Suprapubic skin (tissue), 4 donors: ENCODE results near the gene CELSR1. TPM values are rescaled to one million over a fixed set of nuclear protein-coding genes. Genes with fewer than 3 reads are reported as not detected.

Source experiments
- DNase-seq, 2 donors: peaks; one replicate each; pipeline ENCODE4 v3.0.0-alpha.2; 2019; ENCODE audit warnings: low spot score in 2 of 2
- H3K27ac ChIP-seq: fragments of 200-600 bp; sonication (generic); one replicate; pipeline ENCODE4 v1.5.1; 2019
- H3K27me3 ChIP-seq: fragments of 200-600 bp; sonication (generic); one replicate; pipeline ENCODE4 v1.5.1; 2019
- H3K36me3 ChIP-seq: fragments of 200-600 bp; sonication (generic); one replicate; pipeline ENCODE4 v1.5.1; 2019
- H3K4me1 ChIP-seq: fragments of 200-600 bp; sonication (generic); one replicate; pipeline ENCODE4 v1.5.1; 2019
- H3K4me3 ChIP-seq: fragments of 200-600 bp; sonication (generic); one replicate; pipeline ENCODE4 v1.5.1; 2019; ENCODE audit warnings: mild to moderate bottlenecking
- H3K9me3 ChIP-seq: fragments of 200-600 bp; sonication (generic); one replicate; pipeline ENCODE4 v1.5.1; 2019
- EP300 ChIP-seq: sonication (generic); formaldehyde crosslinking; IDR thresholded peaks from one replicate; pipeline ENCODE4 v1.6.1; 2017; ENCODE audit warnings: antibody characterized with exemption
- POLR2A ChIP-seq, 2 donors: fragments of 450-650 bp; IDR thresholded peaks; one replicate each; pipeline ENCODE4 v1.6.1; 2017; ENCODE audit warnings: antibody characterized with exemption in 2 of 2, mild to moderate bottlenecking in 2 of 2, moderate library complexity in 2 of 2
- POLR2AphosphoS5 ChIP-seq, 3 donors: sonication (generic); formaldehyde crosslinking; IDR thresholded peaks; one replicate each; pipeline ENCODE4 v1.6.1; 2017; ENCODE audit warnings: antibody characterized with exemption in 3 of 3
- WGBS: methylation state at CpG from one replicate; pipeline ENCODE4 v1.1.5; 2018; 5-methylcytosine and 5-hydroxymethylcytosine counted together
- total RNA-seq, 4 donors: library from RNA; depleted of rRNA; stranded (reverse); fragments of >200 nt; gene quantifications; one replicate each; pipeline ENCODE4 v1.1.0, GENCODE V29; 2016
- TF ChIP-seq, protein P1 (sequence below), 2 donors: fragments of 200-600 bp in 1 of 2; fragments of 450-650 bp in 1 of 2; sonication (generic) in 1 of 2; IDR thresholded peaks; one replicate each; pipeline ENCODE4 v1.5.1; 2016 to 2019; ENCODE audit warnings: antibody characterized with exemption in 2 of 2, mild to moderate bottlenecking in 1 of 2, moderate library complexity in 1 of 2

Gene CELSR1
- total RNA-seq, 4 donors from 2014 or later, result 75.6 to 102 (median 77.5) TPM

DNA sequence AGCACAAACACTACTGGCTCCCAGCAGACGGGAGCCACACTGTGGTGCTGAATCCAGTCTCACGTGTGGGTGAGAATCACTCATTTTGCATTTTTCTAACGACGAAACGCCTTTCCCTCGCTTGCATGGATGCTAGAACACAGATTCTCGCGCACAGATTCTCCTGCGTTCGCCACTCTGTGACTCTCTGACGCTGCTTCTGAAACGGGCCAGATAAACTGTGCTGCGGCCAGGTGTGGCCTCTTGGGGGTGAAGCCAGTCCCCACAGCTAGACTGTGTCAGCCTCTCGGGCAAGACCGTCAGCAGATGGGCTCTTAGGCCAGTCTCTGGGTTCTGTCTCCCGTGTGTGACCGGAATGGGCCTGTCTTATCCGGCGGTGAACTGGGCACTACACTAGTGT is 157.4 kb downstream of the CELSR1 start:
- DNase-seq, result no peak
- WGBS, result 86% methylated on average over 17 of the region's 19 CpGs
- Histone ChIP-seq H3K36me3 (peaks cover 28% of the 10 kb centered on the region), H3K9me3 (no peaks in the 10 kb centered on the region), H3K4me3 (no peak overlapping the region), H3K27me3 (peaks cover 3% of the 10 kb centered on the region), H3K27ac (no peak overlapping the region), H3K4me1 (no peaks in the 10 kb centered on the region)
- TF ChIP-seq, protein P1, sequence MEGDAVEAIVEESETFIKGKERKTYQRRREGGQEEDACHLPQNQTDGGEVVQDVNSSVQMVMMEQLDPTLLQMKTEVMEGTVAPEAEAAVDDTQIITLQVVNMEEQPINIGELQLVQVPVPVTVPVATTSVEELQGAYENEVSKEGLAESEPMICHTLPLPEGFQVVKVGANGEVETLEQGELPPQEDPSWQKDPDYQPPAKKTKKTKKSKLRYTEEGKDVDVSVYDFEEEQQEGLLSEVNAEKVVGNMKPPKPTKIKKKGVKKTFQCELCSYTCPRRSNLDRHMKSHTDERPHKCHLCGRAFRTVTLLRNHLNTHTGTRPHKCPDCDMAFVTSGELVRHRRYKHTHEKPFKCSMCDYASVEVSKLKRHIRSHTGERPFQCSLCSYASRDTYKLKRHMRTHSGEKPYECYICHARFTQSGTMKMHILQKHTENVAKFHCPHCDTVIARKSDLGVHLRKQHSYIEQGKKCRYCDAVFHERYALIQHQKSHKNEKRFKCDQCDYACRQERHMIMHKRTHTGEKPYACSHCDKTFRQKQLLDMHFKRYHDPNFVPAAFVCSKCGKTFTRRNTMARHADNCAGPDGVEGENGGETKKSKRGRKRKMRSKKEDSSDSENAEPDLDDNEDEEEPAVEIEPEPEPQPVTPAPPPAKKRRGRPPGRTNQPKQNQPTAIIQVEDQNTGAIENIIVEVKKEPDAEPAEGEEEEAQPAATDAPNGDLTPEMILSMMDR (IDR thresholded peaks at IDR 0.05), result no peak
- TF ChIP-seq POLR2A (IDR thresholded peaks at IDR 0.05), result no peak
- TF ChIP-seq EP300, result no peak
- TF ChIP-seq POLR2AphosphoS5 (IDR thresholded peaks at IDR 0.05), result no peak

DNA sequence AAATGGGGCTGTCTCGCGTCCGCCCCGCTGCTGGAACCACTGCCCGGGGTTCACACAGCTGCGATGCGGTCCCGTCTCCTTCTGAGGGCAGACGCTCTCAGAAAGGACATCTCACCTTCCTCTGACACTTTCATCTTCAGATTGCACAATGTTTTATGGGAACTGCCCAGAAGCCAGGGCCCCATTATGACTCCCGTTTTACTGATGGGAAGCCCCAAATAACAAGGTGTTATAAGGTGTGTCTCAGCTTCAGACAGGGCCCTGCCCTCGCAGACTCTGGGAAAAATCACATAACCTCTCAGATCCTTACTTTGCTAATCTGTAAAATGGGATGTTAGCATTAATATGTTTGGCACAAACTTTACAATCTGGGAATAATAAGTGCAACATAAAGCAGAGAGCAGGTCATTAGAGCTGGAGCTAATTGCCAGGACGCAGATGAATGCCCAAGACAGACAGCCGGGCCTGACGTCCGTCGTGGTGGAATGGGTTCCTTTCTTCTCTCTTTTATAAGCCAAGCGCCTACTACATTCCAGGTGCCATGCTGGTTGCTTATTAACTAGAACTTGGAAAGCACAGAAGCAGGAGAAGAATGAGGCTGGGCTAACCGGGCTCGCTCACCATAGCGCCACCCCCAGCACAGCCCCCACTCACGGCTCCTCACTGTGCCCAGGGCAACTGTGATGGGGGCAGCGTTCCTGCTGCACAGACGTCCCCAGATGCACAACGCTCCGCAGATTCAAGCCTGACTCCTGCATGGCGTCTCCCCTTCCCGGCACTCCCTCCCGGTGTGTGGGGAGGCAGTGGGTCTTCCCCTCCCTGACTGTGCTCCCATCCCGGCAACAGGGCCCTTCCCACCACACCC is 158.1 kb downstream of the CELSR1 start:
- peaks cover 28% of the 10 kb centered on the region for H3K36me3 ChIP-seq
- peaks cover 7% of the 10 kb centered on the region for H3K4me1 ChIP-seq
- WGBS, result 83% methylated on average over 29 of the region's 29 CpGs
- no peak overlapping the region for H3K4me3 ChIP-seq
- TF ChIP-seq POLR2A (IDR thresholded peaks at IDR 0.05), result no peak
- no peak for TF ChIP-seq EP300
- TF ChIP-seq, protein P1 (IDR thresholded peaks at IDR 0.05), result no peak
- TF ChIP-seq POLR2AphosphoS5 (IDR thresholded peaks at IDR 0.05), result no peak
- H3K27ac ChIP-seq, result no peak overlapping the region
- no peaks in the 10 kb centered on the region for H3K9me3 ChIP-seq
- H3K27me3 ChIP-seq, result peaks cover 3% of the 10 kb centered on the region
- no peak for DNase-seq

DNA sequence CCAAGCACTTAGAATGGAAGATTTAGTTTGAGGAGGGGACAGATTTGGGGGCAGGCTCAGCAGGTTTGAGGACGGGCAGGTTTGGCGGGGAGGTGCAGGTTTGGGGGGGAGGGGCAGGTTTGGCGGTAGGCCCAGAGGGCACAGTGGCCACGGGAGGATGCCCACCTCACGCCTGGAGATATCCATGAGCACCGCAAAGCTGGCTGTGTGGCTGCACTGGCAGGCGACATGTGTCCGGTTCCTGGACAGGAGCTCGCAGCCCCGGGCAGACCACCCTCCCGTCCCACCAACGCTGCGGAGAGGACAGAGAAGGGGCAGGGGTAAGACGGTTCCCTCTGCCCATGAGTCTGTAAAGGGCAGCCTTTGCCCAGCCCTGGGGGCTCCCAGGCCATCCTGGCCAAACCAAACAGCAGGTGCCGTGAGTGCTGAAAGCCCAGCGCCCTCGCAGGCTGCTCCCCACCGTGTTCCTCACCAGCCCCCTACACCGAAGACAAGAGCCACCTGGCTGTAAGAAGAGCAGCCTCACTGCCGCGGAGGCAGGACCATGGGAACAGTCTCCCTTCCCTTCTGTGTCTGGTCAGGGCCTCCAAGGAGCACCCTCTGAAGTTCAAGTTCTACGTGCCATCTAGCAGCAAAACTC is 158.9 kb downstream of the CELSR1 start:
- H3K4me3 ChIP-seq, result no peak overlapping the region
- no peak overlapping the region for H3K27ac ChIP-seq
- no peaks in the 10 kb centered on the region for H3K9me3 ChIP-seq
- peaks cover 14% of the 10 kb centered on the region for H3K4me1 ChIP-seq
- H3K27me3 ChIP-seq, result peaks cover 3% of the 10 kb centered on the region
- DNase-seq, result no peak
- H3K36me3 ChIP-seq, result peaks cover 28% of the 10 kb centered on the region
- WGBS, result 88% methylated on average over 22 of the region's 22 CpGs
- TF ChIP-seq POLR2AphosphoS5 (IDR thresholded peaks at IDR 0.05) (no peak), EP300 (no peak), POLR2A (IDR thresholded peaks at IDR 0.05) (no peak)
- TF ChIP-seq, protein P1 (IDR thresholded peaks at IDR 0.05), result no peak

DNA sequence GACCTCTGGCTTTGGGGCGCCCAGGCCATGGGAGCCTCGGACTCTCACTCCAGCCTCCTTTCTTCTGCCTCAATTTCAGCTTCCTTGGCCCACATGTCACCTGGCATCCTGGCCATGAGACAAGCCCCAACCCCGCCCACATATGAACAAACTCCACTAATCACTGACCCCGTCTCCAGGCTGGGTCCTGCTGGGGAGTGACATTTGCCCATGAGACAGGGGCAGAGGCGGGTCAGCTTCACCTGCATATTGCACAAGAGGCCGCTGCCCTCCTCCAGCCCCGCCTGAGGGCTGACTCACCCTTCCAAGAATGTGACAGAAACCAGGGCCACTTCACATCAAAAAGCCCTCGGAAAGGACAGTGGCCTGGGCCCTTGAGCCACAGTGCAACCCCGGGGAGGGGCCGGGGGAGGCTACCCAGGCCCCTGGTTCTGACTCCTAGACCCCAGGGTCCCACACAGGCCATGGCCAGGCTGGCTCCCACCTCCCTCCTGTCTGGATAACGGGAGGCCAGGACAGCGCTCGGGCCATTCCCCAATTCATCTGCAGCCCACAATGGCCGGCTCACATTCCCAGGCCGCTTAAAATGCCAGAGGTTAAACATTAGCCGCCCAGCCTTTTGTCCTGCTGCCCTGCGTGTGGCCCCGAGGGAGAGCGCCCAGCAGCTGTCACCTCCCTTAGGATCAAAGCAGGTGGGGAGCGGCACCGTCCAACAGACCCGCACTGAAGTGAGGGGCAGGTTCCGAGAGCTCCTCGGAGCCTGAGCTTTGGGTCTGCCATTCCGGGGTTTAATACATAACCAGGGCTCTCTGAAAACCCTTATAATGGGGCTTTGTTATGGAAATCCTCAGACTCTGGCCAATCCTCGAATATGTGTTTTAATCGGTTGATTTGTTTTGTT is 159.6 kb downstream of the CELSR1 start:
- Histone ChIP-seq H3K27me3 (peaks cover 3% of the 10 kb centered on the region), H3K27ac (no peak overlapping the region), H3K36me3 (peaks cover 26% of the 10 kb centered on the region), H3K4me1 (peaks cover 21% of the 10 kb centered on the region), H3K4me3 (no peak overlapping the region), H3K9me3 (no peaks in the 10 kb centered on the region)
- TF ChIP-seq, protein P1 (IDR thresholded peaks at IDR 0.05), result no peak
- no peak for TF ChIP-seq POLR2AphosphoS5 (IDR thresholded peaks at IDR 0.05)
- TF ChIP-seq EP300, result no peak
- no peak for TF ChIP-seq POLR2A (IDR thresholded peaks at IDR 0.05)
- DNase-seq, result no peak
- 79% methylated on average over 13 of the region's 27 CpGs for WGBS
